HG03159 (cell line): Measurements from ENCODE around the gene COL11A1.
"Not testable (repeated sequence)": the region's sequence is repeated elsewhere in the genome, so short reads cannot be mapped to it uniquely, and the experiment has no call there.

Source experiments
- ATAC-seq: cut with Tn5 transposase; IDR thresholded peaks from one replicate; pipeline ENCODE4 v1.9.1; 2021; ENCODE audit warnings: mild to moderate bottlenecking, moderate library complexity; ENCODE audit not compliant: unreplicated experiment

Gene COL11A1

GRCh38 chr1:103108376-103109150, at the start of gene COL11A1:
COL11A1 (minus strand) TSS chr1:103108522; CDS start chr1:103108178, 344 bp downstream.
- no peak for ATAC-seq

GRCh38 chr1:103156966-103157365, 48.6 kb upstream of the COL11A1 start:
- ATAC-seq: no peak

DNA sequence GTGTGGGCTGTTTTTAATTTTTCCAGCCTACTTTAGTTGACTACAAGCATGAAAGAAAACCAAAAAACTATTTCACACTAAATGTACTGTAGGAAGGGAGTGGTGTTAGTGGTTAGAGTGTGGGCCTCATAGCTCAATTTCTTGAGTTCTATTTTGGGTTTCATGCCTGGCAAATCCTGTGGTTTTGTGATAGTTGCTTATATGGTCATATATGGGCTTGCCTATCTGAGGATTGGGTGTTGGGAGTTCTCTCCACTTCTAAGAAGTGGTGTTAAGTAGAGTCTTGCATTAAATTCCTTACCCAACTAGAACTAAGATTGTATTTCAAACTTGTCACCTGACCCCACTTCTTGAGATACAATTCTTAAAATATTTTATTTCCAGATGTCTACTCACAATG, 37.8 kb upstream of the COL11A1 start:
- ATAC-seq: no peak

- no peak for ATAC-seq
These were observed 37.1 kb upstream of the COL11A1 start for GRCh38 chr1:103145449-103145848.

- ATAC-seq: no peak
These were observed 36.4 kb upstream of the COL11A1 start for GRCh38 chr1:103144681-103145080.

- no peak for ATAC-seq
These were observed 34.1 kb upstream of the COL11A1 start for GRCh38 chr1:103142461-103142860.

- no peak for ATAC-seq
These were observed 21.5 kb upstream of the COL11A1 start for GRCh38 chr1:103129796-103130195.

GRCh38 chr1:103129255-103129654, 20.9 kb upstream of the COL11A1 start:
- no peak for ATAC-seq

DNA sequence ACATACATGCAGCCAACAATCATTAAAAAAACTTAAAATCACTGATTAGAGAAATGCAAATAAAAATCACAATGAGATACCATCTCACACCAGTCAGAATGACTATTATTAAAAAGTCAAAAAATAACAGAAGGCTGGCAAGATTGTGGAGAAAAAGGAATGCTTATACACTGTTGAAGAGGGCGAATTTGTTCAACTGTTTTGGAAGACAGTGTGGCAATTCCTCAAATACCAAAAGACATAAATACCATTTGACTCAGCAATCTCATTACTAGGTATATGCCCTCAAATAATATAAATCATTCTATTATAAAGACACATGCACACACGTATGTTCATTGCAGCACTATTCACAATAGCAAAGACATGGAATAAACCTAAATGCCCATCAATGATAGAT, 19.9 kb upstream of the COL11A1 start:
- not testable (repeated sequence) for ATAC-seq

- ATAC-seq: no peak
These were observed 16.9 kb upstream of the COL11A1 start for GRCh38 chr1:103125219-103125618.

DNA sequence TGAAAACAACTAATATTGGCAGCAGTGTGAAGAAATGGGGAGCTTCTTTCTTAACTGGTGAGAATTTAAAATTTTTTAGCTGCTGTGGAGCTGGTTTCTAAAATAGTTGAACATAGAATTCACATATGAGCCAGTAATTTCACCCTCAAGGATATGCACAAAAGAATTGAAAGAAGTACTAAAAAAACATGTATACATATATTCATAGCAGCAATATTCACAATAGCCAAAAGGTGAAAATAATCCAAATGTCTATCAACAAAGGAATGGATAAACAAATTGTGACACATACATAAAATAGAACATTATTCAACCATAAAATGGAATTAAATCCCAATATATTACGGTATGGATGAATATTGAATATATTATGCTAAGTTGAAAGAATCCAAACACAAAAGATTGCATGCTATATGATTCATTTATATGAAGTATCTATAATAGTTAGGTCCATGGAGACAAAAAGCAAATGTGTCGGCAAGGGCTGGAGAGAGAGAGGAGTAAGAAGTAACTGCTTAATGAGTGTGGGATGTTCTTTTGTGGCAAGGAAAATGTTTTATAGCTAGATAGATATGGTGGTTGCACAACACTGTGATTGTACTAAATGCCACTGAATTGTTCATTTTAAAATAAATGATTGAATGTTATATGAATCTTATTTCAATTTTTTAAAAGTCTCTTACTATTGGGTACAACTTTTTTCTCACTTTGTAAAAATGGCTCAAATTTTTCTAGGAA, 14.8 kb upstream of the COL11A1 start:
- ATAC-seq: no peak

- no peak for ATAC-seq
These were observed 12.7 kb upstream of the COL11A1 start for GRCh38 chr1:103120981-103121380.

- no peak for ATAC-seq
These were observed 4.2 kb upstream of the COL11A1 start for GRCh38 chr1:103112546-103112945.

DNA sequence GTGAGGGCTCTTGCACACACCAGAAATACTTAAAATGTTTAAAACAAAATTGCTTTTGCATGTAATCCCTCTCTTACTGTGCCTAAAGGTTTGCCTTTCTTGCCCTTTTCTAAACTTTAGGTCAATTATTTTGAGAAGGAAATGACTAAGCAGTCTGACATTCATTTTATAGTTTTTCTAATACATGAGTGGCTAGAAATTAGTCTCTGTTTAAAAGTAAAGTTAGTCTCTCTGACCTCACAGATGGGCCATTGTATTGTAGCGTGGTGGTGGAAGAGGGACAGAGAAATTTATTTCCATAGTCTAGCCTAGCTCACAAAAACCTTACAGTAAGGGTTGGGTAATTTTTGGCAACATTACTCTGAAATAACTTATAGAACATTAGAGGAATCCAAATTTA, 3.6 kb upstream of the COL11A1 start:
- no peak for ATAC-seq

- ATAC-seq: no peak
These were observed 2.4 kb upstream of the COL11A1 start for GRCh38 chr1:103110701-103111100.

- no peak for ATAC-seq
These were observed 1.1 kb upstream of the COL11A1 start for GRCh38 chr1:103109311-103109920.

DNA sequence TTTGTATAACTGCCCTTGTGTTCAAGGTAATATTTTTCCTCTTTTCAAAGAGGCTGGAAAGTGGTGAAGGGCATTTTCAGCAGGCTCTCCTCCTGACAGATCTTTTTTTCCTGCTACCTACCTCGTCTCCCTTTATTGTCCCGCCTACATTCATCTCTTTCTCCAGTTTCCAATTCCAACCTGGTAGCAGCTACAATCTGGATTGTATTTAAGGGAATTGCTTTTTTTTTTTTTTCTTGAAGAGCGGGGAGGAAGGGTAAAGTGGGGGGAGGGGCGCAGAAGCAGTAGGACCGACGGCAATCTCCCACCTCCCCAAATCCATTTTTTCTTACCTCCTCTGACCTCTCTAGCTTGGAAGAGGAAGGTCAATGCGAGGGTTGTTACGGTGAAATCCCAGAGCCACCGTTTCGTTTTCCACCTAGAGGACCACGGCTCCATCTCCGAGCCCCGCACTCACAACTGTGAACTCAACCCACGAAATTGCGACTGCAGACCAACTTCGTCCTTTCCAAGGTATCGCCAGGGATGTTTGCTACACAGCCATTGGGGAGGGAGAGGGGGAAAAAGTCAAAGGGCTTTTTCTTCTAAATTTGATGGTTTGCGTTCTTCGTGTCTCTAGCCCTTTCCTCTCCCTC, 464 bp downstream of the COL11A1 start:
- no peak for ATAC-seq

- peak; percentile 84 for ATAC-seq
These were observed 1.6 kb downstream of the COL11A1 start for GRCh38 chr1:103106426-103107341.

DNA sequence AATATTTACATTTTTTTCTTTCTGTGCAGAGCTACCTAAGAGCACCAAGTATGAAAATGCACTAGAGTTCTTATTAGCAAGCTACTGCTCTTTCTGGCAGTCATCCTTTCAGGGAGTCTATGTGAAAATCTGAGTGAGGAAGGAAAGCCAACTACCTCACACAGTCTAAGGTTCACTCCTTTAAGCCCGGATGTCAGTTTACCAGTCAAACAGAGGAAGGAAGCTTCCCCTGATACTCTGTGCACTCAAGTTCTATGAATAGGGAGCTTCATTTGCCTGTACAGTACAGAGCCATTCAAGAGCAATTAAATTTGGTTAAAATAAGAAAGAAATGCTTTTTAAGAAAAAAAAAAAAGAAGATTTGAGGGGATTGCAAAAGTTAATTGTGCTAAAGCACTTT, 6.9 kb downstream of the COL11A1 start:
- no peak for ATAC-seq

- ATAC-seq: no peak
These were observed 19.1 kb downstream of the COL11A1 start for GRCh38 chr1:103089221-103089620.
